Bronchial epithelial cell (primary cell): ENCODE data around the gene LIN54. TPM values are rescaled to one million over a fixed set of nuclear protein-coding genes. Genes with fewer than 3 reads are reported as not detected.
A peak's percentile ranks its signal among the peaks of the same experiment; 100 is the strongest.

Source experiments
- DNase-seq: peaks from one replicate; pipeline ENCODE4 v3.0.0-alpha.2; 2010; ENCODE audit warnings: low read depth
- FAIRE-seq: peaks from 2 replicates; lab custom pipeline; 2011; peaks lifted over from hg19 to GRCh38; lab: Jason Lieb, UNC
- H3K27me3 ChIP-seq: 2 replicates; pipeline ENCODE4 v1.5.1; 2011; ENCODE audit warnings: low read length; ENCODE audit not compliant: control insufficient read depth, insufficient read depth
- H3K36me3 ChIP-seq: 2 replicates; pipeline ENCODE4 v1.5.1; 2011; ENCODE audit warnings: low read length; ENCODE audit not compliant: control insufficient read depth, insufficient read depth
- H3K4me3 ChIP-seq: 2 replicates; pipeline ENCODE4 v1.5.1; 2011; ENCODE audit warnings: mild to moderate bottlenecking, low read depth, low read length, control low read depth
- total RNA-seq: library from RNA; depleted of rRNA; stranded (reverse); fragments of >200 nt; gene quantifications from 2 replicates; pipeline ENCODE4 v1.2.1, GENCODE V29; 2014
- TF ChIP-seq, protein P1 (sequence below): IDR thresholded peaks from 2 replicates; pipeline ENCODE4 v1.5.1; 2011; ENCODE audit warnings: mild to moderate bottlenecking, moderate library complexity, low read length, control low read depth, inconsistent platforms; ENCODE audit not compliant: insufficient read depth, severe bottlenecking

The LIN54 gene
- total RNA-seq, 1 donor from 2014 or later, result 6.6 TPM

DNA sequence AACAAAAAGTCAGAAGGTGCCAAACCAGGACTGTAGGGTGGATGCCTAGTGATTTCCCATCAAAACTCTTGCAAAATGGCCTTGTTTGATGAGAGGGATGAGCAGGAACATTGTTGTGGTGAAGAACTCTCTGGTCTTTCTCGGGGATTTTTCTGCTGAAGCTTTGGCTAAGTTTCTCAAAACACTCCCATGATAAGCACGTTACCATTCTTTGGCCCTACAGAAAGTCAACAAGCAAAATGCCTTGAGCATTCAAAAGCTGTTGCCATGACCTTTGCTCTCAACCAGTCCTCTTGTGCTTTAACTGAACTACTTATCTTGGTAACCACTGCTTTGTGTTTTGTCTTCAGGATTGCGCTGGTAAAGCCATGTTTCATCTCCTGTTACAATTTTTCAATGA is 116.7 kb downstream of the LIN54 start:
- TF ChIP-seq, protein P1, sequence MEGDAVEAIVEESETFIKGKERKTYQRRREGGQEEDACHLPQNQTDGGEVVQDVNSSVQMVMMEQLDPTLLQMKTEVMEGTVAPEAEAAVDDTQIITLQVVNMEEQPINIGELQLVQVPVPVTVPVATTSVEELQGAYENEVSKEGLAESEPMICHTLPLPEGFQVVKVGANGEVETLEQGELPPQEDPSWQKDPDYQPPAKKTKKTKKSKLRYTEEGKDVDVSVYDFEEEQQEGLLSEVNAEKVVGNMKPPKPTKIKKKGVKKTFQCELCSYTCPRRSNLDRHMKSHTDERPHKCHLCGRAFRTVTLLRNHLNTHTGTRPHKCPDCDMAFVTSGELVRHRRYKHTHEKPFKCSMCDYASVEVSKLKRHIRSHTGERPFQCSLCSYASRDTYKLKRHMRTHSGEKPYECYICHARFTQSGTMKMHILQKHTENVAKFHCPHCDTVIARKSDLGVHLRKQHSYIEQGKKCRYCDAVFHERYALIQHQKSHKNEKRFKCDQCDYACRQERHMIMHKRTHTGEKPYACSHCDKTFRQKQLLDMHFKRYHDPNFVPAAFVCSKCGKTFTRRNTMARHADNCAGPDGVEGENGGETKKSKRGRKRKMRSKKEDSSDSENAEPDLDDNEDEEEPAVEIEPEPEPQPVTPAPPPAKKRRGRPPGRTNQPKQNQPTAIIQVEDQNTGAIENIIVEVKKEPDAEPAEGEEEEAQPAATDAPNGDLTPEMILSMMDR, result no peak
- DNase-seq, result no peak
- H3K4me3 ChIP-seq, result no peak overlapping the region
- no peak for FAIRE-seq
- H3K27me3 ChIP-seq, result no peaks in the 10 kb centered on the region
- peaks cover 5% of the 10 kb centered on the region for H3K36me3 ChIP-seq

DNA sequence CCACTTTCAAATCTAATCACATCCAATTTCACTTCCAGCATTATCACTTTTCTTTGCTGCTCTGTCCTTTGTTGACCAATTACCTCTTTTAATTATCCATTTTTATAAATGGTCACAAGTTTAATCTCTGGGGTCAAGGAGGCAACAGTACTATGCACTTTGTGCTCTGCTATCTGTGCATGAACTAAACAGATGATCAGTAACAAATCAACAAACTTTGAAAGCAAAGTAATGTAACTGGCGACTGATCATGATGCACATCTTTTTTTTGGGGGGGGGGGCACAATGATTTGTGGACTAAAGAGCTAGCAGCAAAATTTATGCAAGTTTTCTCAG is 118.2 kb downstream of the LIN54 start:
- Histone ChIP-seq H3K36me3 (peaks cover 5% of the 10 kb centered on the region), H3K27me3 (no peaks in the 10 kb centered on the region), H3K4me3 (no peak overlapping the region)
- no peak for FAIRE-seq
- TF ChIP-seq, protein P1, result no peak
- no peak for DNase-seq

DNA sequence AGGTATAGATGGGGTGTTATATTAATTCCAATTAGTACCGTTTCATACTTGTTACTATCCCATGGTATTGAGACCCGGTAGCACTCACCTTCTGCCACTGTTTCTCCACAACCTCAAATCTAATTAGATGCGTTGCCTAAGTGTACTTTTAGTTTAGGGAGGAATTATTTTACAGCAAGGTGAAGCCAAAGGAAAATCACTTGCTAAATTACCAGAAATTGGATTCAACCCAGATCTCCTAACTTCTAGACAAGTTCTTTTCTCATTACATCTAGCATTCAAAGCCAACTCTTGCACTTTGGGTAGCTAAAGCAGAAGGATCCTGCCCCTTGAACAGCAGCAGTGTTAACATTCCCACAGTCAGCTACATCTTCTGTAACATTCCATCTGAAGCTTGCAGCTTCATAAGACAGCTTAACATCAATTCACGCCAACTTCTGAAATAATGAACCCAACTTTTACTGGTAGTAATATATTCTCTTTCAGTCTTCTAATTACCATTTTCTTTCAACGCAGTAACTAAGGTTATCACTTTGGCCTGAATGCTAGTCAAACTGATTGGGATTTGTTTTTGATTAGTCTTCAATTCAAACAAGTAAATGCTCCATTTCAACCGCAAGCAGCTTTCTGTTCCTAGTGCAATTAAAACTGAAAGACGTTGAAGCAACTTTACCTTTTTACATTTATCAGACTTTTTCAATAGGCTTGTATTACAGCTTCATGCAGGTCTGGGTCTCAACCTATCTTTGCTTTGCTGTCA is 118.7 kb downstream of the LIN54 start:
- TF ChIP-seq, protein P1, result no peak
- Histone ChIP-seq H3K36me3 (peaks cover 5% of the 10 kb centered on the region), H3K4me3 (peak overlapping the region; percentile 76), H3K27me3 (no peaks in the 10 kb centered on the region)
- peak; percentile 30 for DNase-seq
- no peak for FAIRE-seq

DNA sequence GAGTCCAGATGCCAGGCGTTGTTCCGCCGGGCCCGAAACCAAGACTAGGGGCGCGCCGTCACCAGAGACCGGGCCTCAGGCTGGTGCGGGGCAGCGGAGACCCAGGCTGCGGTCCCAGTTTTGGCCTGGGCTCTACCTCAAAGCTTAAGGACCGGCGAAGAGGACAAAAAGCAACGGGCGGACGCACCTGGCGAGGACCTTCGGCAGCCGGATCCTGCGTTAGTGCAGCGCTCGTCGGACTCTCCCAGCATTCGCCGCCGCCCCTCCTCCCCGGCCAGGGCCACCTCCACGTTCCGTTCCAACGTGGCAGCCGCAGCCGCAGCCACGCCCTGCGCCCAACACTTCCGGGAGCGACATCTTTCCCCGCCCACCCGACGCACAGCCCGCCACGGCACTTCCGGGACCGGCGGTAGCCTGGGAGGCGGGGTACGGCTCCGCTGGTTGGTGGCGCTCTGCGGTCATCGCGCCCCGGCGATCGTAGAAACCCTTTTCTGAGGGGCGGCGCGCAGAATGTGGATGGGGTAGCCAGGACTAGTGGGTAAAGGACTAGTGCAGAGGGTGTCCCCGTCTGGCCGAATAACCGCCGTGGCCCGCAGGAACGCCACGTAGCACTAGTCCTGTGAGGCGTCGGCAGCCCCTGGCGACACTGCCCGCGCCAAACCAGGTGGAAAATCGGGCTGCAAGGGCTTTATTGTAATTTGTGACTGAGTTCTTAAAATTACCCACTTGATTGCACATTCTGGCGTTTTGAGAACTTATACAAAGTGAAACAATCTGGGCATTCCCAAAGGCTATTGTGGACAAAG is 119.5 kb downstream of the LIN54 start, which contains the start of gene SEC31A:
SEC31A (minus strand) TSS at position 253 of the 806 bp plus-strand sequence. CDS start 9,217 bp downstream, outside the sequence.
- Histone ChIP-seq H3K4me3 (peak within 1 kb of the TSS; percentile 76), H3K36me3 (peaks cover 5% of the 10 kb centered on the region), H3K27me3 (no peaks in the 10 kb centered on the region)
- TF ChIP-seq, protein P1, result no peak
- peak; percentile 84 for DNase-seq
- FAIRE-seq, result no peak

DNA sequence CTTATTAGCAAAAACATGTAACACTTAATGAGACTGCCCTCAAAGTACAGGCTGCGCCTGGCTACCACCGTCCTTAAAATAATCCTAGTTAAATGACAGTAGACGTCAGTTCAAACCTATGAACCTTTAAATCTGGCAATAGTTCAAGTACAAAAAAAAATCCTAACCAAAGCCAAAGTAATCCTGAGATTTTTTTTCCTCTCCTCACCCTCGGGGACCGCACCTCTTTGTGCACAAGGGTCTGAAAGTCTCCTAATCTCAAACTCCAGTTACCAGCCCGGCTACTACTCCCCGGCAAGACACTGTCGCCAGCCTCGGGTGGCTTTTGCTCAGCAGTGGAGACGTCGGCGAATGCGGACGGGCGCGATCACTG is 120.1 kb downstream of the LIN54 start:
- no peaks in the 10 kb centered on the region for H3K27me3 ChIP-seq
- peak overlapping the region; percentile 76 for H3K4me3 ChIP-seq
- peaks cover 5% of the 10 kb centered on the region for H3K36me3 ChIP-seq
- no peak for FAIRE-seq
- peak; percentile 30 for DNase-seq
- TF ChIP-seq, protein P1, result no peak
